ENCODE results near the gene RIMS3.

The RIMS3 gene

GRCh38 chr1:40652979-40653378 lies 12.5 kb downstream of the RIMS3 start:
- no peak for DNase-seq

DNA sequence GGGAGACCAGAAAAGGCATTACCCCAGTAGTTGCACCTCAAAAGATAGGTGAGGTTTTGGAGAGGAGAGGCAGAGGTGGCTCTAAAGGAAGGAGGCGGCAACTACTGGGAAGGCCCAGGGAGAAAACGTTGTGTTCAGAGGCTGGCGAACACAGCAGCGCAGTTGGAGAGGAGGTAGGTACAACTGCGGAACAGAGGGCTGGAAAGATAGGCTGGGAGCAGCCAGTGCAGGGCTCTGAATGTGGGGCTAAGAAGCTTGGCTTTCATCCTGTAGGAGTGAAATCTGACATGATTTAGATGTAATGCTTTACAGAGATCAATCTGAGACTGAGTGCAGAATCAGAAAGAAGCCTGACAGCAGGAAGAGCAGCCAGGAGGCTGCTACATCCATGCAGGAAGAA lies 13.0 kb downstream of the RIMS3 start:
- no peak for DNase-seq

GRCh38 chr1:40651138-40651857 lies 14.2 kb downstream of the RIMS3 start:
- DNase-seq = no peak

- no peak for DNase-seq
Measured at GRCh38 chr1:40650075-40650474, 15.4 kb downstream of the RIMS3 start.

- no peak for DNase-seq
Measured at GRCh38 chr1:40649592-40649930, 15.9 kb downstream of the RIMS3 start.

GRCh38 chr1:40648928-40649591 lies 16.4 kb downstream of the RIMS3 start:
- no peak for DNase-seq

GRCh38 chr1:40648200-40648599 lies 17.3 kb downstream of the RIMS3 start:
- DNase-seq = no peak

DNA sequence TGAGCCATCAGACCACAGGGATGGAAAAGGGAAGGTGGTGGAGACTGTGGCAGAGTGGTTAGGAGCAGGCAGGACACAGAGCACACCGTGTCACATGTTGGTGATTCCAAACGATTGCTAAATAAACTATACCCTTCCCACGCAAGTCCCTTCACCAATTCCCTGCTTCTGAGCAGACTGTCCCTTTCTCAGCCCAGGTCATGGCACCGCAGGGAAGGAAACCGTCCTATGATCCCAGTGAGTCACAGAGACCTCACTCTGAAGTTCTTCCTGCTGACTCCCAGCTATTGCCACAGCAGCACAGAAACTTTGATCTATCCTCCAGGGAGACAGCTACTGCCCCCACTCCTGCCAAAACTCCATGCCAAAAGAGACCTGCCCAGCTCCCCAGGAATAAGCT lies 19.2 kb downstream of the RIMS3 start:
- DNase-seq = no peak

DNA sequence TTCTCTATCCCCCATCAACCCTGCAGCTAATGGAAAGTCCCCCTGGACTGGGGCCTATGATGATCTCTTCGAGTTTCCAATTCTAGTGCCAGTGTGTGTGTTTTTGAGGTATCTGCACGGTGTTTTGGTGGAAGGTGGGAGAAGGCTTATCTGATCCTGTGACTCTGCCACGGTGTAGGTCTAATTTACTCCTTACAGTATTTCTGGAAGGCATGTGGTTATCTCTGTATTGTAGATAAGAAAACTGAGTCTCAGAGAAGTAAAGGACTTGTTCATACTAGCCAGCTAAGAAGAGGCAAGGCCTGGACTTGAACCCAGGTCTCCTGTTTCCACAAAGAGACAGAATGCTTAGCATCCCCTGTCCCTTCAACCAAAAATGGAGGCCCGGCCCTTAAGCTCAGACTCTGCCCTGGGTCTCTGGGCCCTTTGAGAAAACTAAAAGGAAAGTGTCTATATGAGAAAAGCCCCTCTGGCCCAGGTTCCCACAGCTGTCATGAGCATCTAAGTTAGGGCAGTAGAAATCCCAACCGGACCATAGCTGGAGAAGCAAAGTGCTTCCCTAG lies 20.3 kb downstream of the RIMS3 start:
- no peak for DNase-seq

DNA sequence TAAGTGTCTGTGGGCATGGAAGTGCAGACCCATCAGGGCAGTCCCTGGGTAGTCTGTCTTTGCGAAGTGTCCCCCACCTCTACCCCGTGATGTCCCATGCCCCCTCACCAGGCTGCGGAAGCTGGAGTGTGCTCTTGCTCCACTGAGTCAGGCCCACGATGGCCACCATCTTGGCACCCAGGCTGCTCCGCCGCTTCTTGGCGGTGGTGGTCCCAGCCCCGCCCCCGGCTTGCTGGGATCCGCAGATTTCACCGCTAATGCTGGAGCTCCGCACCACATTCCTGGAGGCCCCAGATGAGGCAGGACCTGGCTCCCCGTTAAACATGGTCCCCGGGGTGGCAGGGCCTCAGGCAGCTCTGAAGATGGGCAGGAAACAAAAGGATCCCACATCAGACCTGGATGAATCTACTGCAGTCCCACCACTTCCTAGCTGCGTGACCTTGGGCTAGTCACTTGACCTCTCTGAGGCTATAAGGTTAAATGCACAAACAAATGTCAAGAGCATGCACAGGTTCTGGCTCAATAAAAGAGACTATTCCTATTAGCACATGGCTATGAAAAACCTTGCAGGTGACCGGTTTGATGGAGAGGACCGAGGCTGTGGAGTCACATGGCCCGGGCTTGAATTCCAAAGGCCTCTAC lies 23.8 kb downstream of the RIMS3 start:
- DNase-seq = no peak

GRCh38 chr1:40640314-40641076 lies 25.0 kb downstream of the RIMS3 start:
- no peak for DNase-seq

DNA sequence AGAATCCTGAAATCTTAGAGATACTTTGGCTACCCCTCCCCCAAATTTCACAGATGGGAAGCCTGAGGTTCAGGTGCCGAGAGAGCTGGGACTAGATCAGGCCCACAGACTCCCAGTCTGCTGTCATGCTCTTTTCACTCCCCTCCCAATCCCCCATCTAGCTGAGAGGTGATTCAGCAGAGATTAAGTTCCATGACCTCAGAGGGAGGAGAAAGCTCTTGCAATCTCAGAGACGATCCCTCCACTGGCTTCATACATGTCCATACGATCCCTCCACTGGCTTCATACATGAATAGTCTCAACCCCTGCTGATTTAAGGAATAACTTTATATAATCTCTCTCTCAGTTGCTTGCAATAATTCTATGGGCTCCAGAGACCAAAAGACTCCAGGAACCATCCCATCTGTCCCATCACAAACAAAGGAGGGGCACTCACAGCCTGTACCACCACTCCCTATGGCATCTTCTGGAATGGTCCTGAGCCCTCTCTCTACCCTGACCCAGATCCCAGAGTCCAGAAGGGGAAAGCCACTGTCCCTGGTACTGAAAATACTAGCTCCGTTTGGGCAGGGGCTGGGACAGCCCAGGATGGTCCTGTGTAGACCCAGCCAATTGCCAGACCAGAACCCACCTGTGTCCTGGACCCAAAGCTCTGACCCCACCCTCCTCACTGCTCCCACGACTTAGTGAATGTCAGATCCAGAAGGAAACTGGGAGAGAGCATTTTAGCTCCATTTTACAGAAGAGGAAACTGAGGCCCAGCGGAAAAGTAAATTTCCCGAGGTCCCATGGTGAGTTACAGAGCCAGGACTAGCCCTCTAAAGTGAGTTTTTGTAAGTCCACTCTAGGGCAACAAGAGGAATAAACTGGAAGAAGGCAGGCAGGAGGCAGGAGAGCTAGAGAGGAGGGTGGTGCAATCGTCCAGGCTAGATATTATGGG lies 27.1 kb downstream of the RIMS3 start:
- DNase-seq = no peak

- no peak for DNase-seq
Measured at GRCh38 chr1:40637470-40638007, 27.9 kb downstream of the RIMS3 start.

DNA sequence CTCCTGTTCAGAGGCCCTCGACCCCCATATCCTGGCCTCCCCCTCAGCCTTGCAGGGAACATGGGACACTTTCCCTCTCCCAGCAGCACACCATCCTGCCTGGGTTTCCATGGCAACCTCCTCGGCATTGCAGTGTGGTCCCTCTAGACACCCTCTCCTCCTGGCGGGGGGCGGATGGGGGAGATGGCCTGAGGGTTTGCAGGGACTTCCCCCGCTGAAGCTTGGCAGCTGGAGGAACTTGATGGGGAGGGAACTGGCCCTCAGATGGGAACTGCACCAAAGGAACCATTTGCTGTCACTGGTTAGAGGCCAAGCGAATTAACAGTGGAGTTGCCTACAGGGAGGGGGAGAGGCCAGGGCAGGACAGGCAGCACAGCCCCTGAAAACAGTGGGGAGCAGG lies 28.7 kb downstream of the RIMS3 start:
- DNase-seq = no peak

DNA sequence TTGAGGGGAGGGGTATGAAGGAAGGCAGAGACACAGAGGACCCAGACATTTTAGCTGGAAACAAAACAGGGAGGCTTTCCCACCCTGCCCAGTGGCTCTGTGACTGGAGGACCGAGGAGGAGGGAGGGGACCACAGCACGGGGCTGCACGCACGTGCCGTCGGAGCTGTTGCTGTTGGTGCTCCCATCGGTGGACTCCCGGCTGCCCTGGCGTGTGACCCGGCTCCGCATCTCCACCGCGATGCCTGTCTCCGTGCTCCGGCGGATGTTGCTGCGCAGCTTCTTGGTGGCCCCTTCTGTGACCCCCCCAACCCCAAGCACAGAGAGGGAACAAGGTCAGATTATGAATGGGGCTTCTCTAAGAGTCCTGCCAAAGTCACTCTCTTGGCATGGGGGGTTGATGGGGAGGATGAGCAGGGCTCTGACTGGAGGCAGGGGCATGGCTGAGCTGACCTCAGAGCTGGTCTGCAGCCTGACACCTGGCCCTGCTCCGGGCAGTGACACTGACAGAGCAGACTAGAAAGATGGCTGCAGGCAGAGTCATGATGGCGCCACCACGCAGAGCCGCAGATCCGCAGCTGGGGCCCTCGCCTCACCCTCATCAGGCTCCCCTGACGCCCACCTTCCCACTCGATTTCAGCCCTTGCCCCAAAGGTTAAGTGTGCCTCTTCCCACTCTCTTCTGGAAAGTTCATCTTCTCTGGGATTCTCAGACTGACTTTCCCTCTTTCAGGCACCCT lies 29.6 kb downstream of the RIMS3 start:
- no peak for DNase-seq

- no peak for DNase-seq
Measured at GRCh38 chr1:40634901-40635655, 30.4 kb downstream of the RIMS3 start.

DNA sequence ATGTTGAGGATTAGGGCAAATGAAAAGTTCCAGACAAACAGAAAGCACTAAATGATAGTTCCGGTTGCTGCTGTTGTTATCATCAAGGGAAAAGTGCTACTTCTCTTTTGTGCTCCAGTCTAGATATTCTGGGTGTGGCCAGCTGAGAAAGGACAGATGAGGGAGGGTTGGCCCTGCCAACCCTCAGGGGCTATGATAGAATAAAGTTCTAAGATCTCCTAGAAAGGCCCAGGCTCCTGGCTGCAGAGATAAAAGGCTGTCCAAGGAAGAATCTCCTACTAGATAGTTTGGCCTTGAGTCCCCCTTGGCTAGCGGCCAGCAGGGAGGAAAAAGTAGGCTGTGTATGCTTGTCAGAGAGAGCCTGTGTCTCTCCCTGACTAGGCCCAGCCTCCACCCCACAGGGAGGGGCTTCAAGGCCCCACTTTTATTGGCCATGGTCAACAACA lies 31.5 kb downstream of the RIMS3 start:
- no peak for DNase-seq

- DNase-seq = no peak
Measured at GRCh38 chr1:40633523-40633922, 32.0 kb downstream of the RIMS3 start.

GRCh38 chr1:40630488-40631223 lies 34.8 kb downstream of the RIMS3 start:
- DNase-seq = no peak

Data from midbrain (tissue), 1 donor.